Retina (tissue), 1 donor: ENCODE data around the gene POLE4.

Source experiments
- DNase-seq: peaks from one replicate; pipeline ENCODE4 v3.0.0-alpha.2; 2016

Gene POLE4

GRCh38 chr2:75002007-75002406, 43.6 kb downstream of the POLE4 start:
- DNase-seq: no peak

GRCh38 chr2:75003276-75003675, 44.8 kb downstream of the POLE4 start:
- DNase-seq: no peak

- no peak for DNase-seq
Measured at GRCh38 chr2:75003773-75004172, 45.3 kb downstream of the POLE4 start.

GRCh38 chr2:75006041-75006440, 47.6 kb downstream of the POLE4 start:
- DNase-seq: no peak

- no peak for DNase-seq
Measured at GRCh38 chr2:75007061-75007460, 48.6 kb downstream of the POLE4 start.

- DNase-seq: peak; percentile 52
Measured at GRCh38 chr2:75007819-75008218, 49.4 kb downstream of the POLE4 start.

GRCh38 chr2:75010571-75010970, 52.1 kb downstream of the POLE4 start:
- DNase-seq: no peak

- no peak for DNase-seq
Measured at GRCh38 chr2:75012080-75012479, 53.6 kb downstream of the POLE4 start.

GRCh38 chr2:75018162-75018561, 59.7 kb downstream of the POLE4 start:
- no peak for DNase-seq
